SK-N-SH (cell line): ENCODE measurements around the gene KLF3.

Source experiments
- CHD2 ChIP-seq: fragments of 150-350 bp; IDR thresholded peaks from 2 replicates; pipeline ENCODE4 v1.6.1; 2018; ENCODE audit warnings: low read length; ENCODE audit not compliant: partially characterized antibody
- EP300 ChIP-seq, 2 experiments: IDR thresholded peaks; 2 replicates each; pipeline versions ENCODE4 v1.4.0 to v1.6.1; 2012; ENCODE audit warnings: borderline replicate concordance in 1 of 2, low read depth in 1 of 2, low read length in 1 of 2
- FOSL2 ChIP-seq: IDR thresholded peaks from 2 replicates; pipeline ENCODE4 v1.4.0; 2012; ENCODE audit warnings: low read depth, mild to moderate bottlenecking, moderate library complexity, borderline replicate concordance
- GABPA ChIP-seq: IDR thresholded peaks from 2 replicates; pipeline ENCODE4 v1.4.0; 2012; ENCODE audit warnings: low read depth, mild to moderate bottlenecking
- POLR2AphosphoS5 ChIP-seq: IDR thresholded peaks from 2 replicates; pipeline ENCODE4 v1.6.1; 2012; ENCODE audit warnings: low read depth, low read length
- TF ChIP-seq, protein P1 (sequence below): fragments of 200-600 bp; sonication (generic); IDR thresholded peaks from 2 replicates; pipeline ENCODE4 v1.6.1; 2017; ENCODE audit warnings: antibody characterized with exemption, mild to moderate bottlenecking, moderate library complexity
- TF ChIP-seq, protein P2 (sequence below): IDR thresholded peaks from 2 replicates; pipeline ENCODE4 v1.4.0; 2012; ENCODE audit warnings: low read depth, borderline replicate concordance

- TF ChIP-seq EP300 (IDR thresholded peaks at IDR 0.05; ENCODE audit: borderline replicate concordance in 1 of 2, low read depth in 1 of 2, low read length in 1 of 2): no peak
- TF ChIP-seq, protein P1, sequence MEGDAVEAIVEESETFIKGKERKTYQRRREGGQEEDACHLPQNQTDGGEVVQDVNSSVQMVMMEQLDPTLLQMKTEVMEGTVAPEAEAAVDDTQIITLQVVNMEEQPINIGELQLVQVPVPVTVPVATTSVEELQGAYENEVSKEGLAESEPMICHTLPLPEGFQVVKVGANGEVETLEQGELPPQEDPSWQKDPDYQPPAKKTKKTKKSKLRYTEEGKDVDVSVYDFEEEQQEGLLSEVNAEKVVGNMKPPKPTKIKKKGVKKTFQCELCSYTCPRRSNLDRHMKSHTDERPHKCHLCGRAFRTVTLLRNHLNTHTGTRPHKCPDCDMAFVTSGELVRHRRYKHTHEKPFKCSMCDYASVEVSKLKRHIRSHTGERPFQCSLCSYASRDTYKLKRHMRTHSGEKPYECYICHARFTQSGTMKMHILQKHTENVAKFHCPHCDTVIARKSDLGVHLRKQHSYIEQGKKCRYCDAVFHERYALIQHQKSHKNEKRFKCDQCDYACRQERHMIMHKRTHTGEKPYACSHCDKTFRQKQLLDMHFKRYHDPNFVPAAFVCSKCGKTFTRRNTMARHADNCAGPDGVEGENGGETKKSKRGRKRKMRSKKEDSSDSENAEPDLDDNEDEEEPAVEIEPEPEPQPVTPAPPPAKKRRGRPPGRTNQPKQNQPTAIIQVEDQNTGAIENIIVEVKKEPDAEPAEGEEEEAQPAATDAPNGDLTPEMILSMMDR: no peak
- TF ChIP-seq, protein P2, sequence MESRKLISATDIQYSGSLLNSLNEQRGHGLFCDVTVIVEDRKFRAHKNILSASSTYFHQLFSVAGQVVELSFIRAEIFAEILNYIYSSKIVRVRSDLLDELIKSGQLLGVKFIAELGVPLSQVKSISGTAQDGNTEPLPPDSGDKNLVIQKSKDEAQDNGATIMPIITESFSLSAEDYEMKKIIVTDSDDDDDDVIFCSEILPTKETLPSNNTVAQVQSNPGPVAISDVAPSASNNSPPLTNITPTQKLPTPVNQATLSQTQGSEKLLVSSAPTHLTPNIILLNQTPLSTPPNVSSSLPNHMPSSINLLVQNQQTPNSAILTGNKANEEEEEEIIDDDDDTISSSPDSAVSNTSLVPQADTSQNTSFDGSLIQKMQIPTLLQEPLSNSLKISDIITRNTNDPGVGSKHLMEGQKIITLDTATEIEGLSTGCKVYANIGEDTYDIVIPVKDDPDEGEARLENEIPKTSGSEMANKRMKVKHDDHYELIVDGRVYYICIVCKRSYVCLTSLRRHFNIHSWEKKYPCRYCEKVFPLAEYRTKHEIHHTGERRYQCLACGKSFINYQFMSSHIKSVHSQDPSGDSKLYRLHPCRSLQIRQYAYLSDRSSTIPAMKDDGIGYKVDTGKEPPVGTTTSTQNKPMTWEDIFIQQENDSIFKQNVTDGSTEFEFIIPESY: no peak
- TF ChIP-seq FOSL2: no peak
- TF ChIP-seq POLR2AphosphoS5: no peak
- no peak for TF ChIP-seq GABPA
- TF ChIP-seq CHD2: no peak
These were observed 8.0 kb downstream of the KLF3 start for GRCh38 chr4:38672074-38672396.
